Endothelial cell of umbilical vein (primary cell): Measurements from ENCODE around the gene GNAO1. TPM values are rescaled to one million over a fixed set of nuclear protein-coding genes. Genes with fewer than 3 reads are reported as not detected.

ENCODE experiments used
- BruUV-seq: library from RNA; stranded (reverse); fragments of 400-500 nt; replicated peaks from 2 replicates; lab custom pipeline; 2021; lab: Mats Ljungman, UMichigan
- CTCF ChIA-PET: fragments of 300-600, 350-600 bp; sonication (Branson Sonifier 250); formaldehyde crosslinking; loops from one replicate; lab custom pipeline; 2021; ENCODE audit warnings: antibody characterized with exemption, inconsistent platforms; lab: Charles Lee
- POLR2A ChIA-PET: fragments of 300-600, 350-600 bp; sonication (Branson Sonifier 250); formaldehyde crosslinking; loops from one replicate; lab custom pipeline; 2021; ENCODE audit warnings: antibody characterized with exemption, inconsistent platforms; lab: Charles Lee
- DNase-seq: peaks from one replicate; pipeline ENCODE4 v3.0.0-alpha.2; 2011; ENCODE audit warnings: low read depth, low spot score
- FAIRE-seq: peaks from 2 replicates; lab custom pipeline; 2011; peaks lifted over from hg19 to GRCh38; lab: Jason Lieb, UNC
- H2AFZ ChIP-seq: 2 replicates; pipeline ENCODE4 v1.6.0; 2012; ENCODE audit warnings: low read depth, low read length, control low read depth, inconsistent platforms
- H3K27ac ChIP-seq: 2 replicates; pipeline ENCODE4 v1.5.1; 2011; ENCODE audit warnings: low read depth, mild to moderate bottlenecking, control low read depth, low read length, moderate library complexity; ENCODE audit not compliant: insufficient read depth
- H3K27me3 ChIP-seq, 2 experiments: 2 replicates each; pipeline versions ENCODE4 v1.6.0 to v1.6.1; 2011; ENCODE audit warnings: low read length in 2 of 2, mixed read lengths in 1 of 2; ENCODE audit not compliant: control insufficient read depth in 2 of 2, insufficient read depth in 2 of 2
- H3K36me3 ChIP-seq, 2 experiments: 2 replicates in 1 of 2; 3 replicates in 1 of 2; pipeline ENCODE4 v1.5.1; 2011; ENCODE audit warnings: low read length in 2 of 2, mild to moderate bottlenecking in 1 of 2, moderate library complexity in 1 of 2; ENCODE audit not compliant: control insufficient read depth in 2 of 2, insufficient read depth in 2 of 2; ENCODE audit errors: extremely low read depth in 1 of 2
- H3K4me1 ChIP-seq: 3 replicates; pipeline ENCODE4 v1.5.1; 2011; ENCODE audit warnings: mild to moderate bottlenecking, low read length; ENCODE audit not compliant: control insufficient read depth, insufficient read depth; ENCODE audit errors: extremely low read depth
- H3K4me2 ChIP-seq: 2 replicates; pipeline ENCODE4 v1.6.1; 2011; ENCODE audit warnings: low read length, control low read depth, mixed read lengths; ENCODE audit not compliant: insufficient read depth
- H3K4me3 ChIP-seq, 3 experiments: fragments of 200-600 bp in 1 of 3; sonication (generic), shearing (Covaris generic) in 1 of 3; replicated peaks in 1 of 3; 2 replicates each; pipeline ENCODE4 v1.5.1; 2011 to 2016; ENCODE audit warnings: control low read depth in 3 of 3, low read length in 3 of 3, mild to moderate bottlenecking in 2 of 3, inconsistent platforms in 1 of 3, low read depth in 1 of 3, moderate library complexity in 1 of 3; ENCODE audit not compliant: insufficient read depth in 1 of 3
- H3K79me2 ChIP-seq: 2 replicates; pipeline ENCODE4 v1.6.0; 2012; ENCODE audit warnings: low read length, inconsistent platforms; ENCODE audit not compliant: control insufficient read depth, insufficient read depth
- H3K9ac ChIP-seq: replicated peaks from 2 replicates; pipeline ENCODE3; 2011; ENCODE audit warnings: low read length, control low read depth; ENCODE audit not compliant: insufficient read depth; ENCODE audit errors: extremely low read depth
- H3K9me1 ChIP-seq: replicated peaks from 3 replicates; pipeline ENCODE4 v1.6.0; 2011; ENCODE audit warnings: mild to moderate bottlenecking, low read length; ENCODE audit not compliant: control insufficient read depth, insufficient read depth; ENCODE audit errors: extremely low read depth
- H3K9me3 ChIP-seq: replicated peaks from 2 replicates; pipeline ENCODE4 v1.5.1; 2012; ENCODE audit warnings: low read length, inconsistent platforms; ENCODE audit not compliant: control insufficient read depth, insufficient read depth
- H4K20me1 ChIP-seq: replicated peaks from 2 replicates; pipeline ENCODE3; 2011; ENCODE audit warnings: mild to moderate bottlenecking, low read length; ENCODE audit not compliant: control insufficient read depth, insufficient read depth; ENCODE audit errors: extremely low read depth
- CTCF ChIP-seq, 2 donors: IDR thresholded peaks; 1 replicate in 1 of 2; 2 replicates in 1 of 2; pipeline ENCODE4 v1.5.1; 2011; ENCODE audit warnings: low read length in 2 of 2, mild to moderate bottlenecking in 2 of 2, moderate library complexity in 2 of 2, control low read depth in 1 of 2, inconsistent platforms in 1 of 2, low read depth in 1 of 2; ENCODE audit not compliant: insufficient read depth in 1 of 2; ENCODE audit errors: extremely low read depth in 1 of 2
- FOS ChIP-seq: IDR thresholded peaks from 2 replicates; pipeline ENCODE4 v1.6.1; 2011; ENCODE audit warnings: mild to moderate bottlenecking, low read length, moderate library complexity, borderline replicate concordance; ENCODE audit not compliant: insufficient read depth
- GATA2 ChIP-seq: IDR thresholded peaks from 2 replicates; pipeline ENCODE4 v1.7.0; 2011; ENCODE audit warnings: low read depth, mild to moderate bottlenecking, moderate library complexity, mixed read lengths, low read length; ENCODE audit not compliant: insufficient read length, insufficient read depth
- JUN ChIP-seq: IDR thresholded peaks from 2 replicates; pipeline ENCODE4 v1.6.1; 2011; ENCODE audit warnings: borderline replicate concordance, low read depth; ENCODE audit not compliant: insufficient read length, insufficient read depth
- POLR2AphosphoS5 ChIP-seq: IDR thresholded peaks from 2 replicates; pipeline ENCODE4 v1.6.1; 2012; ENCODE audit warnings: low read depth, mild to moderate bottlenecking, control low read depth, low read length, moderate library complexity; ENCODE audit not compliant: insufficient read depth
- dilution Hi-C: fragments of 300-500 bp; cut with MboI; formaldehyde crosslinking; loops from one replicate; pipeline ENCODE4 v1.15.0; 2019; ENCODE audit warnings: low sequenced_read_pairs; ENCODE audit not compliant: extremely low pct_ligation_motif_present
- intact Hi-C: fragments of 100-400 bp; cut with micrococcal nuclease; formaldehyde crosslinking; loops from one replicate; pipeline ENCODE4 v1.10.0; 2022
- polyA plus RNA-seq, 4 experiments: library from polyadenylated mRNA; depleted of rRNA in 3 of 4; stranded (reverse) in 3 of 4; unstranded in 1 of 4; fragments of >200 nt; gene quantifications; 2 replicates each; pipeline versions ENCODE4 v1.2.1 to v1.2.3, GENCODE V29; 2011 to 2012; ENCODE audit warnings: missing spikeins in 1 of 4
- total RNA-seq: library from RNA; stranded (reverse); gene quantifications from 2 replicates; pipeline ENCODE4 v1.2.3, GENCODE V29; 2021
- TF ChIP-seq, protein P1 (sequence below): IDR thresholded peaks from 2 replicates; pipeline ENCODE4 v1.6.1; 2011; ENCODE audit not compliant: insufficient read depth, insufficient read length

Gene GNAO1
- total and polyA plus RNA-seq, 2 donors (not counting 3 experiments of a cell fraction or from before 2014, with no cell fraction given): not detected

DNA sequence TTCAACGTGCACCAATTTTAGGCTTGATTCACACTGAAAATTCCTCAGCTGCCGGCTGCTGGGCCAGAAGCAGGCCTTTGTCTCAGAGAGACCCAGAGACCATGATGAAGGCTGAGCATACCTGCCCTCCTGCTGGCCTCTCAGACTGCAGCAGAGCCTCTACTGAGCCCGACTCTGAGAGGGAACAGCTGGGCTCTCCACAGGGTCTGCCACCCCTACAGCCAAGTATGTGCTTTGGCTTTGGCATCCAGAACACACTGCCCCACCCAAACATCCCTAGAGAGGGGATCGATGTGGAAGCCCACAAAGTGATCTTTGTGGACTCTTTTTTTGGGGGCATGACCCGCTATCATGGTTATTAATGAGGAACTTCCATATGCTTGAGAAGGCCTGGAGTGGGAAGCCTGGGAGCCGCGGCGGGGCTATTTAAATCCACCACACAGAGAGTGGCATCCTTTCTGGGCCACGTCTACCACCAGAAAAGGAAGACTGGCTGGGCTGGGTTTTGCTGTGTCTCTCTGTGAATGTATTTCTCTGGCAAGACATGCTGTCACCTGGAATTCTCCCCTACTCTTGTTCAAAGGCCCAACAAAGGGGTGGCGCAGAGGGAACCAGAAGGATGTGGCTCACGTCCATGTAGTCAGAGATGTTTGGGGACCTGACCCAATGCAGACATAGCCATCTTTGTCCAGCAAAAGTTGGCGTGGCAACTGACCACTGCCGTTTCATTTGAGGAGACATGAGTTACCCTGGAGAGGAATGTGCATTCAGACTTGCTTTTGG lies 69.3 kb downstream of the GNAO1 start:
- H4K20me1 ChIP-seq: no peaks in the 10 kb centered on the region
- no peaks in the 10 kb centered on the region for H3K9me3 ChIP-seq
- intact Hi-C loops (no loop called here), dilution Hi-C loops (no loop called here)
- DNase-seq: no peak
- POLR2A ChIA-PET: no interaction called here
- H3K4me2 ChIP-seq: no peak overlapping the region
- CTCF ChIA-PET: interaction anchor here (1.5 kb wide), 1 partner anchor 10 kb away, joined by 4 read pairs; no protein-coding TSS in a partner anchor
- no peak overlapping the region for H3K4me3 ChIP-seq
- H3K4me1 ChIP-seq: no peaks in the 10 kb centered on the region
- H2AFZ ChIP-seq: no peak overlapping the region
- BruUV-seq: no TSS peak
- peaks cover 0 to 2% of the 10 kb centered on the region in 2 experiments for H3K27me3 ChIP-seq
- no peaks in the 10 kb centered on the region for H3K79me2 ChIP-seq
- H3K9ac ChIP-seq: no peak overlapping the region
- TF ChIP-seq GATA2 (no peak), JUN (no peak), FOS (no peak), CTCF (IDR thresholded peaks at IDR 0.05; ENCODE audit: extremely low read depth in 1 of 2, insufficient read depth in 1 of 2, low read depth in 1 of 2, low read length in 2 of 2) (no peak), POLR2AphosphoS5 (no peak)
- TF ChIP-seq, protein P1, sequence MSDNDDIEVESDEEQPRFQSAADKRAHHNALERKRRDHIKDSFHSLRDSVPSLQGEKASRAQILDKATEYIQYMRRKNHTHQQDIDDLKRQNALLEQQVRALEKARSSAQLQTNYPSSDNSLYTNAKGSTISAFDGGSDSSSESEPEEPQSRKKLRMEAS: no peak
- H3K36me3 ChIP-seq: no peaks in the 10 kb centered on the region
- H3K27ac ChIP-seq: no peak overlapping the region
- H3K9me1 ChIP-seq: no peaks in the 10 kb centered on the region
- no peak for FAIRE-seq
